Astrocyte (in vitro differentiated cells and primary cell): Measurements from ENCODE around the gene TMEM175.

Experiments
- CTCF ChIP-seq: IDR thresholded peaks from 2 replicates; pipeline ENCODE4 v1.5.1; 2011; ENCODE audit warnings: low read depth, mild to moderate bottlenecking, inconsistent platforms, low read length, moderate library complexity; ENCODE audit not compliant: insufficient read depth
- EZH2 ChIP-seq: IDR thresholded peaks from 2 replicates; pipeline ENCODE4 v1.6.1; 2012; ENCODE audit warnings: mild to moderate bottlenecking, low read length, inconsistent platforms; ENCODE audit not compliant: insufficient read depth

GRCh38 chr4:889516-889915, 42.7 kb upstream of the TMEM175 start:
- no peak for TF ChIP-seq CTCF
- TF ChIP-seq EZH2 = no peak
